Ovary (tissue), 9 donors: ENCODE results near the gene CDK2AP2. TPM values are rescaled to one million over a fixed set of nuclear protein-coding genes. Genes with fewer than 3 reads are reported as not detected.

Source experiments
- DNase-seq, 5 donors: peaks; one replicate each; pipeline ENCODE4 v3.0.0-alpha.2; 2019 to 2020
- H3K27ac ChIP-seq, 2 donors: fragments of 200-600 bp; one replicate each; pipeline versions ENCODE4 v1.5.1 to v1.8.0; 2019 to 2022
- H3K27me3 ChIP-seq: fragments of 200-600 bp; one replicate; pipeline ENCODE4 v1.8.0; 2022
- H3K36me3 ChIP-seq: fragments of 200-600 bp; sonication (generic); one replicate; pipeline ENCODE4 v1.5.1; 2019
- H3K4me1 ChIP-seq: one replicate; pipeline ENCODE4 v1.8.1; 2013; ENCODE audit warnings: mild to moderate bottlenecking, moderate library complexity; ENCODE audit not compliant: insufficient read depth
- H3K4me3 ChIP-seq: fragments of 200-600 bp; sonication (generic); one replicate; pipeline ENCODE4 v1.5.1; 2017
- H3K9me3 ChIP-seq, 2 donors: fragments of 200-600 bp in 1 of 2; sonication (generic) in 1 of 2; one replicate each; pipeline versions ENCODE4 v1.5.1 to v1.8.1; 2013 to 2019; ENCODE audit warnings: mild to moderate bottlenecking in 1 of 2, moderate library complexity in 1 of 2
- EP300 ChIP-seq: sonication (generic); formaldehyde crosslinking; IDR thresholded peaks from one replicate; pipeline ENCODE4 v1.6.1; 2017; ENCODE audit warnings: antibody characterized with exemption
- POLR2A ChIP-seq: fragments of 450-650 bp; IDR thresholded peaks from one replicate; pipeline ENCODE4 v1.6.1; 2017; ENCODE audit warnings: antibody characterized with exemption, mild to moderate bottlenecking, moderate library complexity
- WGBS, 3 donors: extraction: QIAGEN DNeasy Blood & Tissue Kit in 1 of 3; methylation state at CpG; one replicate each; pipeline versions ENCODE4 v1.1.5 to v1.1.7; 2013 to 2017; 5-methylcytosine and 5-hydroxymethylcytosine counted together
- intact Hi-C, 4 donors: fragments of 100-400 bp; cut with DNase I; formaldehyde crosslinking; loops; one replicate each; pipeline versions ENCODE4 v1.11.0 to v1.15.1; 2022 to 2023
- polyA plus RNA-seq, 2 donors: library from polyadenylated mRNA; stranded (reverse); fragments of 200-250 nt in 1 of 2; fragments of 350-450 nt in 1 of 2; fragmentation: Illumina TruSeq in 1 of 2; extraction: RNeasy Lipid Tissue Mini Kit (QIAGEN cat#74804) in 1 of 2; gene quantifications; one replicate each; pipeline ENCODE4 v1.2.3, GENCODE V29; 2013 to 2014
- total RNA-seq, 7 donors: library from RNA; depleted of rRNA in 2 of 7; stranded (reverse); fragments of >200 nt in 2 of 7; fragmentation: NEBNext Ultra II Directional in 3 of 7; extraction: Animal tissue kit (Norgen Biotek cat#: 25700) in 3 of 7; gene quantifications; one replicate each; pipeline versions ENCODE4 v1.1.0 to v1.2.4, GENCODE V29; 2016 to 2023
- TF ChIP-seq, protein P1 (sequence below), 3 donors: fragments of 450-650 bp in 2 of 3; fragments of 200-600 bp in 1 of 3; IDR thresholded peaks; one replicate each; pipeline versions ENCODE4 v1.5.1 to v1.8.0; 2016 to 2022; ENCODE audit warnings: antibody characterized with exemption in 3 of 3, mild to moderate bottlenecking in 1 of 3
- donor health status: DM: no; HTN: no; CAD: no; lungs with moderate emphysema.
- donor health status: DM: no; HTN: no; CAD: no.
- donor health status: Bipolar disorder and iron deficiency.
- donor health status: DM: yes; HTN: yes; CAD: no.
- donor health status: DM: no; HTN: no; CAD: no.
- donor health status: DM: yes; HTN: yes; CAD: no.

The CDK2AP2 gene
- total and polyA plus RNA-seq, 9 donors: 3.8 to 66.1 (median 34.6) TPM

DNA sequence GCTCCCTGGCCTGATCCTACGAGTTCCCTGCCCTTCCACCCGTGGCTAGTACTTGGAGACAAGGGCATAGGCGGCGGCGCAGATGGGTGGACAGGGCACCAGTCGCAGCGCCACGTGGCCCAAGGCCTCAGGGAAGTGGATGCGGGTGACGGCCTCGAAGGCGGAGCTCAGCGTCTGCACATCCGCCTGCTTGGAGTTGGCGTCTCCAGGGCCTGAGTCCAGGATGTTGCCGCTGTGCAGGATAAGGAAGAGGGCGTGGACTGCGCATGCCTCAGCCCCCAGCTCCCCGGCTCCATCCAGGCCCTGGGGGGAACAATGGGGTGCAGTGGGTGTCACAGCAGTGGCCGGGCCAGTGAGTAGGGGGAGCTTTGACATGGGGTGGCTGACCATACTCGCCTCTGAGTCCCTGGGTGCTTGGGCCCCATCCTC lies 9.4 kb downstream of the CDK2AP2 start:
- H3K27ac ChIP-seq: no peak overlapping the region
- H3K27me3 ChIP-seq: no peaks in the 10 kb centered on the region
- intact Hi-C loops: no loop called here
- no peak for DNase-seq
- no peak for TF ChIP-seq EP300
- TF ChIP-seq, protein P1, sequence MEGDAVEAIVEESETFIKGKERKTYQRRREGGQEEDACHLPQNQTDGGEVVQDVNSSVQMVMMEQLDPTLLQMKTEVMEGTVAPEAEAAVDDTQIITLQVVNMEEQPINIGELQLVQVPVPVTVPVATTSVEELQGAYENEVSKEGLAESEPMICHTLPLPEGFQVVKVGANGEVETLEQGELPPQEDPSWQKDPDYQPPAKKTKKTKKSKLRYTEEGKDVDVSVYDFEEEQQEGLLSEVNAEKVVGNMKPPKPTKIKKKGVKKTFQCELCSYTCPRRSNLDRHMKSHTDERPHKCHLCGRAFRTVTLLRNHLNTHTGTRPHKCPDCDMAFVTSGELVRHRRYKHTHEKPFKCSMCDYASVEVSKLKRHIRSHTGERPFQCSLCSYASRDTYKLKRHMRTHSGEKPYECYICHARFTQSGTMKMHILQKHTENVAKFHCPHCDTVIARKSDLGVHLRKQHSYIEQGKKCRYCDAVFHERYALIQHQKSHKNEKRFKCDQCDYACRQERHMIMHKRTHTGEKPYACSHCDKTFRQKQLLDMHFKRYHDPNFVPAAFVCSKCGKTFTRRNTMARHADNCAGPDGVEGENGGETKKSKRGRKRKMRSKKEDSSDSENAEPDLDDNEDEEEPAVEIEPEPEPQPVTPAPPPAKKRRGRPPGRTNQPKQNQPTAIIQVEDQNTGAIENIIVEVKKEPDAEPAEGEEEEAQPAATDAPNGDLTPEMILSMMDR (IDR thresholded peaks at IDR 0.05): no peak
- TF ChIP-seq POLR2A: no peak
- 85 to 91% (median 89%) methylated on average over 21 of the region's 21 CpGs for WGBS, 3 donors
- H3K4me3 ChIP-seq: no peak overlapping the region
- no peaks in the 10 kb centered on the region for H3K36me3 ChIP-seq
- no peaks in the 10 kb centered on the region for H3K9me3 ChIP-seq
- no peaks in the 10 kb centered on the region for H3K4me1 ChIP-seq

DNA sequence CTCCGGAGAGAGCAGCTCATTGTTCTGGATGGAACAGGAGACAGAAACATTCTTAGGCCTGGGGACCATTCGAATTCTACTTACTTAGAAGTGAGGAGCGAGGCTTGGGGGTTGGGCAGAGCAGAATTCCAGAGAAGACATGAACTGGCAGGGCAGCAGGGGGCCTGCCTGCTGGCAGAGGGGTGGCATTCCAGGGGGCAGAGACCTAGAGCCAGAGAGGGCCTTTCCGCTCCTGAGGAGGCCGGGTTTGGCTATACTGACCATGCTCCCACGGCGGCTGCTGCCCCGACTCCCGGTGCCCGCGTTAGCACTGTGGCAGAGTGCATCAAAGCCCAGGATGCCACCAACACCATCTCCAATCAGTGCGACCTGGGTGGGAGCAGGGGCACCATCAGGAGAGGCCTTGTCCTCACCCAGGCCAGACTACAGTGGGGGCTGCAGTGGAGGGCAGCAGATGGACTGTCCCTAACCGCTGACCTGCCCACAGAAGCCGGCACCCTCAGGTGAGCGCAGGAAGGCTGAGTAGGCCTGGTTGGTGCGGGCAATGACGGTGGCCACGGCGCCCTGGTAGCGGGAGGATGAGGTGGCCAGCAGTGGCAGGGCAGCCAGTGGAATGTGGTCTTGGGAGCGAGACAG lies 10.2 kb downstream of the CDK2AP2 start:
- DNase-seq: no peak
- no peaks in the 10 kb centered on the region for H3K36me3 ChIP-seq
- TF ChIP-seq POLR2A: no peak
- TF ChIP-seq EP300: no peak
- no peaks in the 10 kb centered on the region for H3K27me3 ChIP-seq
- no peaks in the 10 kb centered on the region for H3K9me3 ChIP-seq
- no peaks in the 10 kb centered on the region for H3K4me1 ChIP-seq
- WGBS, 3 donors: 92 to 93% (median 93%) methylated on average over 21 of the region's 21 CpGs
- no peak overlapping the region for H3K27ac ChIP-seq
- no peak overlapping the region for H3K4me3 ChIP-seq
- intact Hi-C loops: no loop called here

DNA sequence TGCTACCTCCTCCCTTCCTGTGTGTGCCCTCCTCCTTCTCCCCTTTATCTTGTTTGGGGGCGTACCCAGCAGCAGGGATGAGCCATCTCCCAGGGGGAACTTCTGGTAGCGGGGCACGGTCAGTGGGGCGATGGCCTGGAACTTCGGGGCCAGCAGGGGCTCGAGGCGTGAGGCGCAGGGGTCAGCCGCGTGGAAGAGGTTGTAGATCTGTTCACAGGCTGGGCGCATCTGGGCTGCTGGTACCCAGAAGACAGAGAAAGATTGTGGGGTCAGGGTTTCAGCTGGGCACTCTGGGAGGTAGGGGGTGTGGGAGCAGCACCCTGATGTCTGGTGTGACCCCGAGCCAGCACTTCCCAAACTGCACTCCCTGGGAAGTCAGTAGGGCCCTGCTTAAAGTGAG lies 11.8 kb downstream of the CDK2AP2 start:
- no peak for TF ChIP-seq EP300
- no peak for TF ChIP-seq POLR2A
- TF ChIP-seq, protein P1 (IDR thresholded peaks at IDR 0.05): no peak
- no peaks in the 10 kb centered on the region for H3K27me3 ChIP-seq
- H3K4me3 ChIP-seq: no peak overlapping the region
- no peak for DNase-seq
- WGBS, 3 donors: 82 to 94% (median 87%) methylated on average over 12 of the region's 12 CpGs
- no peak overlapping the region for H3K27ac ChIP-seq
- no peaks in the 10 kb centered on the region for H3K36me3 ChIP-seq
- intact Hi-C loops: no loop called here
- H3K9me3 ChIP-seq: no peaks in the 10 kb centered on the region
- H3K4me1 ChIP-seq: no peaks in the 10 kb centered on the region

DNA sequence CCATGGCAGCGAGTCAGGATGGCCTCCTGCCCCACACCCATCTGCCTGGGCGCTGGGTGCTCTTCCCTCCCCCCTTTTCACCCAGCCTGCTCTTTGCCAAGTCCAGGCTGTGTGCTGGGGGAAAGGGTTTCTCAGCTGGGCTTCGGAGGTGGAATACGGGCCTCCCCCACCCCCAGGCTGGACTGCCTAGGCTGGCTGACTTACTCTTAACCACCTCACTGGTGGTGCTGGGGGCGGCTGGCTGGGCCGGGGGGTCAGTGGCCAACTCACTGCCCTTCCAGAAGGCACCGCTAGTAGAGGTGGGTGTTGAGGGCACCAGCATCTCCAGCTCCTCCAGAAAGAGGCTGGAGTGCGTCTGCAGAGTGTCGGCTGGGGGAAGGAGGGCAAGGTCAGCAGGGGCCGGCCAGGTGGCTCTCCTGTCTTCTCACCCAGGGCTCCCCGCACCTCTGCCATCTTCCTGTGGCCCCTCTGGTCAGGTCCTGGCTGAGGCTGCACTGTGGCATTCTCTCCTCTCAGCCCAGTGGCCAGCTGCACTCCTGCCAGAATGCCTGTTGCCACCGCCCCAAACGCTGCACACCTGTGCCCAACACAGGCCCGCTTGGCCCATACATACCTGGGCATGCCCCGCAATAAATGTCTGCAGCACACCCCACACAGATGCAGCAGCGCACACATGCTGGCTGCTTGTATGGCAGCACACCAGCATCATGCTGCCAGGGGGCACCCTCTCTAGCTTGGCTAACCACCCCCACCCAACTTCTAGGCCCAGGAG lies 12.5 kb downstream of the CDK2AP2 start:
- no peak for TF ChIP-seq EP300
- TF ChIP-seq, protein P1 (IDR thresholded peaks at IDR 0.05): no peak
- no peak for TF ChIP-seq POLR2A

More for the DNA sequence above, 12.5 kb downstream of the CDK2AP2 start:
- WGBS, 3 donors: 89 to 93% (median 92%) methylated on average over 16 of the region's 16 CpGs
- intact Hi-C loops: no loop called here
- Histone ChIP-seq H3K27me3 (no peaks in the 10 kb centered on the region), H3K9me3 (no peaks in the 10 kb centered on the region), H3K4me3 (no peak overlapping the region), H3K36me3 (no peaks in the 10 kb centered on the region), H3K27ac (no peak overlapping the region), H3K4me1 (no peaks in the 10 kb centered on the region)
- no peak for DNase-seq
